HCT116 (cell line): ENCODE data around the gene PCCA.

ENCODE experiments used
- CEBPB ChIP-seq: IDR thresholded peaks from 2 replicates; pipeline ENCODE4 v1.6.1; 2012; ENCODE audit warnings: low read depth
- CTCF ChIP-seq, 3 experiments: fragments of 200-600 bp in 1 of 3; sonication (generic) in 1 of 3; IDR thresholded peaks in 2 of 3; conservative IDR thresholded peaks in 1 of 3; 2 replicates each; pipeline ENCODE4 v1.5.1; 2012 to 2017; ENCODE audit warnings: low read depth in 2 of 3, low read length in 2 of 3, antibody characterized with exemption in 1 of 3, borderline replicate concordance in 1 of 3, control low read depth in 1 of 3, mild to moderate bottlenecking in 1 of 3, mixed read lengths in 1 of 3, mixed run types in 1 of 3, moderate library complexity in 1 of 3; ENCODE audit not compliant: insufficient read depth in 1 of 3
- EGR1 ChIP-seq: IDR thresholded peaks from 2 replicates; pipeline ENCODE4 v1.6.1; 2012; ENCODE audit warnings: low read depth
- POLR2A ChIP-seq: IDR thresholded peaks from 2 replicates; pipeline ENCODE4 v1.7.0; 2011; ENCODE audit warnings: borderline replicate concordance; ENCODE audit not compliant: insufficient read depth, insufficient read length; ENCODE audit errors: extremely low read depth
- POLR2AphosphoS5 ChIP-seq: IDR thresholded peaks from 2 replicates; pipeline ENCODE4 v1.6.1; 2011; ENCODE audit warnings: mild to moderate bottlenecking, low read depth, low read length, moderate library complexity
- SP1 ChIP-seq: IDR thresholded peaks from 2 replicates; pipeline ENCODE4 v1.6.1; 2012; ENCODE audit warnings: low read depth

- TF ChIP-seq CTCF (IDR thresholded peaks at IDR 0.05 in 2 of 3, conservative IDR thresholded peaks at IDR 0.05 in 1 of 3; ENCODE audit: borderline replicate concordance in 1 of 3, insufficient read depth in 1 of 3, low read depth in 2 of 3, low read length in 2 of 3) (no peak), POLR2AphosphoS5 (no peak), SP1 (no peak), POLR2A (no peak), EGR1 (no peak), CEBPB (no peak)
These were observed 451.7 kb downstream of the PCCA start for GRCh38 chr13:100540621-100541020.
